AG09309 (cell line): ENCODE results near the gene AP1S3.

Source experiments
- DNase-seq: peaks from one replicate; pipeline ENCODE4 v3.0.0-alpha.2; 2010; ENCODE audit warnings: low read depth
- H3K4me3 ChIP-seq: 2 replicates; pipeline ENCODE4 v1.5.1; 2011; ENCODE audit warnings: mild to moderate bottlenecking, low read depth, low read length, moderate library complexity; ENCODE audit not compliant: control insufficient read depth
- CTCF ChIP-seq: IDR thresholded peaks from 2 replicates; pipeline ENCODE4 v1.5.1; 2011; ENCODE audit warnings: mild to moderate bottlenecking, low read depth, low read length, inconsistent platforms; ENCODE audit not compliant: insufficient read depth, control insufficient read depth; ENCODE audit errors: missing control alignments

AP1S3 gene

GRCh38 chr2:223837287-223838061 is at the start of gene AP1S3:
Gene AP1S3, minus strand, starts transcription at chr2:223837582. Its CDS starts 132 bp downstream, at chr2:223837450.
- TF ChIP-seq CTCF, result no peak
- peak within 1 kb of the TSS; percentile 57 for H3K4me3 ChIP-seq
- DNase-seq, result no peak

GRCh38 chr2:223887127-223887526 is 49.7 kb upstream of the AP1S3 start:
- DNase-seq, result no peak

GRCh38 chr2:223886726-223887125 is 49.3 kb upstream of the AP1S3 start:
- no peak overlapping the region for H3K4me3 ChIP-seq
- TF ChIP-seq CTCF, result no peak
- DNase-seq, result no peak

More at GRCh38 chr2:223887127-223887526, 49.7 kb upstream of the AP1S3 start:
- TF ChIP-seq CTCF, result no peak
- no peak overlapping the region for H3K4me3 ChIP-seq

GRCh38 chr2:223884399-223884798 is 47.0 kb upstream of the AP1S3 start:
- no peak for TF ChIP-seq CTCF
- H3K4me3 ChIP-seq, result no peak overlapping the region
- no peak for DNase-seq

GRCh38 chr2:223882715-223883114 is 45.3 kb upstream of the AP1S3 start:
- H3K4me3 ChIP-seq, result no peak overlapping the region
- DNase-seq, result no peak
- no peak for TF ChIP-seq CTCF

GRCh38 chr2:223880796-223881195 is 43.4 kb upstream of the AP1S3 start:
- DNase-seq, result no peak
- H3K4me3 ChIP-seq, result no peak overlapping the region
- no peak for TF ChIP-seq CTCF

GRCh38 chr2:223877721-223878410 is 40.5 kb upstream of the AP1S3 start:
- no peak for TF ChIP-seq CTCF
- no peak for DNase-seq

More at GRCh38 chr2:223877721-223878410, 40.5 kb upstream of the AP1S3 start:
- H3K4me3 ChIP-seq, result no peak overlapping the region
